OCI-LY1 (cell line): ENCODE measurements around the gene SOSTDC1.

ENCODE experiments used
- CTCF ChIP-seq: fragments of 200-600 bp; sonication (generic), shearing (Covaris generic); IDR thresholded peaks from 2 replicates; pipeline ENCODE4 v1.5.1; 2017; ENCODE audit warnings: mild to moderate bottlenecking, antibody characterized with exemption, low read length, moderate library complexity, mixed read lengths
- EZH2 ChIP-seq: fragments of 200-600 bp; sonication (generic), shearing (Covaris generic); IDR thresholded peaks from 2 replicates; pipeline ENCODE4 v1.8.0; 2017; ENCODE audit warnings: borderline replicate concordance, mixed run types, mild to moderate bottlenecking, antibody characterized with exemption, low read length, moderate library complexity, mixed read lengths

- no peak for TF ChIP-seq CTCF
- no peak for TF ChIP-seq EZH2
Measured at GRCh38 chr7:16432425-16432731, 33.2 kb downstream of the SOSTDC1 start.
